Measurements from ENCODE around the gene ACADL.
"Not testable (repeated sequence)": the region's sequence is repeated elsewhere in the genome, so short reads cannot be mapped to it uniquely, and the experiment has no call there.

DNA sequence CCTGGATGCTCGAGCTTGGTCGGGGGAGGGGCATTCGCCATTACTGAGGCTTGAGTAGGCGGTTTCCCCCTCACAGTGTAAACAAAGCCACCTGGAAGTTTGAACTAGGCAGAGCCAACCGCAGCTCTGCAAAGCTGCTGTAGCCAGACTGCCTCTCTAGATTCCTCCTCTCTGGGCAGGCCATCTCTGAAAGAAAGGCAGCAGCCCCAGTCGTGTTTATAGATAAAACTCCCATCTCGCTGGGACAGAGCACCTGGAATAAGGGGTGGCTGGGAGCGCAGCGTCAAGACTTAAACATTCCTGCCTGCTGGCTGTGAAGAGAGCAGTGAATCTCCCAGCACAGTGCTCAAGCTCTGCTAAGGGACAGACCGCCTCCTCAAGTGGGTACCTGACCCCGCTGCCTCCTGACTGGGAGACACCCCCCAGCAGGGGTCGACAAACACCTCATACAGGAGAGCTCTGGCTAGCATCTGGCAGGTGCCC is 43.6 kb downstream of the ACADL start:
- TF ChIP-seq, protein P1, sequence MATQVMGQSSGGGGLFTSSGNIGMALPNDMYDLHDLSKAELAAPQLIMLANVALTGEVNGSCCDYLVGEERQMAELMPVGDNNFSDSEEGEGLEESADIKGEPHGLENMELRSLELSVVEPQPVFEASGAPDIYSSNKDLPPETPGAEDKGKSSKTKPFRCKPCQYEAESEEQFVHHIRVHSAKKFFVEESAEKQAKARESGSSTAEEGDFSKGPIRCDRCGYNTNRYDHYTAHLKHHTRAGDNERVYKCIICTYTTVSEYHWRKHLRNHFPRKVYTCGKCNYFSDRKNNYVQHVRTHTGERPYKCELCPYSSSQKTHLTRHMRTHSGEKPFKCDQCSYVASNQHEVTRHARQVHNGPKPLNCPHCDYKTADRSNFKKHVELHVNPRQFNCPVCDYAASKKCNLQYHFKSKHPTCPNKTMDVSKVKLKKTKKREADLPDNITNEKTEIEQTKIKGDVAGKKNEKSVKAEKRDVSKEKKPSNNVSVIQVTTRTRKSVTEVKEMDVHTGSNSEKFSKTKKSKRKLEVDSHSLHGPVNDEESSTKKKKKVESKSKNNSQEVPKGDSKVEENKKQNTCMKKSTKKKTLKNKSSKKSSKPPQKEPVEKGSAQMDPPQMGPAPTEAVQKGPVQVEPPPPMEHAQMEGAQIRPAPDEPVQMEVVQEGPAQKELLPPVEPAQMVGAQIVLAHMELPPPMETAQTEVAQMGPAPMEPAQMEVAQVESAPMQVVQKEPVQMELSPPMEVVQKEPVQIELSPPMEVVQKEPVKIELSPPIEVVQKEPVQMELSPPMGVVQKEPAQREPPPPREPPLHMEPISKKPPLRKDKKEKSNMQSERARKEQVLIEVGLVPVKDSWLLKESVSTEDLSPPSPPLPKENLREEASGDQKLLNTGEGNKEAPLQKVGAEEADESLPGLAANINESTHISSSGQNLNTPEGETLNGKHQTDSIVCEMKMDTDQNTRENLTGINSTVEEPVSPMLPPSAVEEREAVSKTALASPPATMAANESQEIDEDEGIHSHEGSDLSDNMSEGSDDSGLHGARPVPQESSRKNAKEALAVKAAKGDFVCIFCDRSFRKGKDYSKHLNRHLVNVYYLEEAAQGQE (IDR thresholded peaks at IDR 0.05; ENCODE audit: unreplicated experiment): not testable (repeated sequence)
- TF ChIP-seq, protein P2, sequence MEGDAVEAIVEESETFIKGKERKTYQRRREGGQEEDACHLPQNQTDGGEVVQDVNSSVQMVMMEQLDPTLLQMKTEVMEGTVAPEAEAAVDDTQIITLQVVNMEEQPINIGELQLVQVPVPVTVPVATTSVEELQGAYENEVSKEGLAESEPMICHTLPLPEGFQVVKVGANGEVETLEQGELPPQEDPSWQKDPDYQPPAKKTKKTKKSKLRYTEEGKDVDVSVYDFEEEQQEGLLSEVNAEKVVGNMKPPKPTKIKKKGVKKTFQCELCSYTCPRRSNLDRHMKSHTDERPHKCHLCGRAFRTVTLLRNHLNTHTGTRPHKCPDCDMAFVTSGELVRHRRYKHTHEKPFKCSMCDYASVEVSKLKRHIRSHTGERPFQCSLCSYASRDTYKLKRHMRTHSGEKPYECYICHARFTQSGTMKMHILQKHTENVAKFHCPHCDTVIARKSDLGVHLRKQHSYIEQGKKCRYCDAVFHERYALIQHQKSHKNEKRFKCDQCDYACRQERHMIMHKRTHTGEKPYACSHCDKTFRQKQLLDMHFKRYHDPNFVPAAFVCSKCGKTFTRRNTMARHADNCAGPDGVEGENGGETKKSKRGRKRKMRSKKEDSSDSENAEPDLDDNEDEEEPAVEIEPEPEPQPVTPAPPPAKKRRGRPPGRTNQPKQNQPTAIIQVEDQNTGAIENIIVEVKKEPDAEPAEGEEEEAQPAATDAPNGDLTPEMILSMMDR (conservative IDR thresholded peaks at IDR 0.05; ENCODE audit: low read depth in 2 of 2): peak; percentile 40 to 49; a peak in 2 of 4 replicates
- TF ChIP-seq CREB1 (CRISPR knock-in tag; IDR thresholded peaks at IDR 0.05; ENCODE audit: low read depth); EZH2phosphoT487 (IDR thresholded peaks at IDR 0.05; ENCODE audit: unreplicated experiment); POLR2AphosphoS5 (IDR thresholded peaks at IDR 0.05; ENCODE audit: low read depth); EZH2 (IDR thresholded peaks at IDR 0.05; ENCODE audit: low read depth, unreplicated experiment); ZNF331 (CRISPR knock-in tag; IDR thresholded peaks at IDR 0.05; ENCODE audit: low read depth); NANOG (IDR thresholded peaks at IDR 0.05; ENCODE audit: borderline replicate concordance): not testable (repeated sequence)
